Endothelial cell (in vitro differentiated cells): ENCODE measurements around the gene OR2T5. TPM values are rescaled to one million over a fixed set of nuclear protein-coding genes. Genes with fewer than 3 reads are reported as not detected.
"Not testable (repeated sequence)": the region's sequence is repeated elsewhere in the genome, so short reads cannot be mapped to it uniquely, and the experiment has no call there.

ENCODE experiments used
- DNase-seq: peaks from one replicate; pipeline ENCODE4 v3.0.0; 2021; ENCODE audit warnings: low spot score
- H3K27ac Mint-ChIP-seq: one replicate; pipeline ENCODE4 v1.8.0; 2021; ENCODE audit warnings: mixed read lengths, inconsistent platforms; ENCODE audit not compliant: unreplicated experiment
- H3K27me3 Mint-ChIP-seq: one replicate; pipeline ENCODE4 v1.8.0; 2021; ENCODE audit warnings: mild to moderate bottlenecking, moderate library complexity, mixed read lengths, inconsistent platforms; ENCODE audit not compliant: unreplicated experiment
- H3K36me3 Mint-ChIP-seq: one replicate; pipeline ENCODE4 v1.8.0; 2021; ENCODE audit warnings: mild to moderate bottlenecking, low read depth, mixed read lengths, inconsistent platforms; ENCODE audit not compliant: unreplicated experiment
- H3K4me1 Mint-ChIP-seq: one replicate; pipeline ENCODE4 v1.8.0; 2021; ENCODE audit warnings: mild to moderate bottlenecking, mixed read lengths, inconsistent platforms; ENCODE audit not compliant: unreplicated experiment
- H3K4me3 Mint-ChIP-seq: one replicate; pipeline ENCODE4 v1.8.0; 2021; ENCODE audit warnings: mild to moderate bottlenecking, mixed read lengths, inconsistent platforms; ENCODE audit not compliant: unreplicated experiment
- H3K9me3 Mint-ChIP-seq: one replicate; pipeline ENCODE4 v1.8.0; 2021; ENCODE audit warnings: mixed read lengths, inconsistent platforms; ENCODE audit not compliant: unreplicated experiment
- CTCF ChIP-seq: fragments of 200-600 bp; sonication (generic); IDR thresholded peaks from one replicate; pipeline ENCODE4 v1.5.0; 2021; ENCODE audit warnings: antibody characterized with exemption; ENCODE audit not compliant: unreplicated experiment
- total RNA-seq: library from RNA; stranded (reverse); fragmentation: NEBNext Ultra II Directional; extraction: Animal tissue kit (Norgen Biotek cat#: 25700); gene quantifications from one replicate; pipeline ENCODE4 v1.2.1, GENCODE V29; 2021; ENCODE audit not compliant: unreplicated experiment

OR2T5 gene
- total RNA-seq, 1 donor from 2014 or later = not detected

GRCh38 chr1:248521856-248522255 lies 33.5 kb downstream of the OR2T5 start:
- no peak overlapping the region for H3K27ac Mint-ChIP-seq
- H3K4me1 Mint-ChIP-seq = no peaks in the 10 kb centered on the region
- peaks cover 10% of the 10 kb centered on the region for H3K9me3 Mint-ChIP-seq
- TF ChIP-seq CTCF = no peak
- no peak for DNase-seq
- H3K4me3 Mint-ChIP-seq = no peak overlapping the region
- no peaks in the 10 kb centered on the region for H3K36me3 Mint-ChIP-seq
- H3K27me3 Mint-ChIP-seq = no peaks in the 10 kb centered on the region

DNA sequence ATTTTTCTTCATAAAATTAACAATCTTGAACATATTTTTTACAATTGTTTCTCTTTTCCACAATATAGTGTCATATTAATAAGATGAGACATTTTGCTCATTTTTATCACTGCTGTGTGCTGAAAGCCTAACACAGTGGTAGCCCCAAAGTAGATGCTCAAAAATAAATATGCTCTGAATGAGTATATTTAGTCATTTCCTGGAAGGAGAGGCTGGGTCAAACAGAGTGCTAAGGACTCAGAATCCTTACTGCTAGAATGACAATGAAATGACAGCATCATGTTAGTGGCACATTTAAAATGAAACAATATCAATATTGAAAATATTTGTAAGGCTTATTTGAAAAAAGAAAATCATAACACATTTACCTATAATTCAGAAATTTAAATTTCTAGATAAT lies 49.1 kb downstream of the OR2T5 start:
- H3K9me3 Mint-ChIP-seq = not testable (repeated sequence)

More for the DNA sequence above, 49.1 kb downstream of the OR2T5 start:
- not testable (repeated sequence) for H3K4me3 Mint-ChIP-seq, H3K27me3 Mint-ChIP-seq, H3K27ac Mint-ChIP-seq, H3K4me1 Mint-ChIP-seq, DNase-seq, H3K36me3 Mint-ChIP-seq

Other genes starting within 250 kb of the OR2T5 start
- not detected for gene OR2T33, start 210.6 kb upstream of the OR2T5 start, total RNA-seq
- not detected for gene OR2T12, start 185.2 kb upstream of the OR2T5 start, total RNA-seq
- gene OR2M7, start 164.0 kb upstream of the OR2T5 start, total RNA-seq = not detected
- gene OR14C36, start 139.8 kb upstream of the OR2T5 start, total RNA-seq = not detected
- not detected for gene OR2T4, start 126.9 kb upstream of the OR2T5 start, total RNA-seq
- not detected for gene OR2T6, start 112.8 kb upstream of the OR2T5 start, total RNA-seq
- not detected for gene OR2T1, start 85.5 kb upstream of the OR2T5 start, total RNA-seq
- gene OR2T2, start 43.0 kb upstream of the OR2T5 start, total RNA-seq = not detected
- not detected for gene OR2T3, start 15.2 kb upstream of the OR2T5 start, total RNA-seq
- gene OR2G6, start 19.5 kb downstream of the OR2T5 start, total RNA-seq = not detected
- gene OR2T29, start 74.2 kb downstream of the OR2T5 start, total RNA-seq = not detected
- not detected for gene OR2T34, start 86.2 kb downstream of the OR2T5 start, total RNA-seq
- gene OR2T10, start 109.1 kb downstream of the OR2T5 start, total RNA-seq = not detected
- not detected for gene OR2T11, start 146.5 kb downstream of the OR2T5 start, total RNA-seq
- gene OR2T35, start 156.7 kb downstream of the OR2T5 start, total RNA-seq = not detected
- not detected for gene OR2T27, start 166.9 kb downstream of the OR2T5 start, total RNA-seq
- not detected for gene OR14I1, start 214.2 kb downstream of the OR2T5 start, total RNA-seq